IPS-18a (cell line): ENCODE data around the gene DESI1.
A peak's percentile ranks its signal among the peaks of the same experiment; 100 is the strongest.
"Not testable (repeated sequence)": the region's sequence is repeated elsewhere in the genome, so short reads cannot be mapped to it uniquely, and the experiment has no call there.

ENCODE experiments used
- H3K27ac ChIP-seq: one replicate; pipeline ENCODE4 v1.5.1; 2013; ENCODE audit warnings: low read length
- H3K27me3 ChIP-seq: one replicate; pipeline ENCODE4 v1.6.1; 2013; ENCODE audit warnings: mild to moderate bottlenecking, low read length; ENCODE audit not compliant: control insufficient read depth, insufficient read depth
- H3K36me3 ChIP-seq: one replicate; pipeline ENCODE4 v1.6.1; 2013; ENCODE audit warnings: low read depth, low read length; ENCODE audit not compliant: control insufficient read depth
- H3K4me1 ChIP-seq: one replicate; pipeline ENCODE4 v1.6.1; 2013; ENCODE audit warnings: low read depth, low read length; ENCODE audit not compliant: control insufficient read depth
- H3K4me3 ChIP-seq: one replicate; pipeline ENCODE4 v1.5.1; 2013; ENCODE audit warnings: low read length
- H3K9ac ChIP-seq: one replicate; pipeline ENCODE4 v1.6.1; 2013; ENCODE audit warnings: mild to moderate bottlenecking, low read length, moderate library complexity
- H3K9me3 ChIP-seq: one replicate; pipeline ENCODE4 v1.6.1; 2013; ENCODE audit warnings: low read depth, low read length; ENCODE audit not compliant: control insufficient read depth

Gene DESI1

GRCh38 chr22:41631615-41632014, 10.8 kb upstream of the DESI1 start:
- H3K27ac ChIP-seq, H3K9ac ChIP-seq, H3K27me3 ChIP-seq, H3K9me3 ChIP-seq, H3K4me3 ChIP-seq, H3K4me1 ChIP-seq: not testable (repeated sequence)
- peaks cover 62% of the 10 kb centered on the region for H3K36me3 ChIP-seq

DNA sequence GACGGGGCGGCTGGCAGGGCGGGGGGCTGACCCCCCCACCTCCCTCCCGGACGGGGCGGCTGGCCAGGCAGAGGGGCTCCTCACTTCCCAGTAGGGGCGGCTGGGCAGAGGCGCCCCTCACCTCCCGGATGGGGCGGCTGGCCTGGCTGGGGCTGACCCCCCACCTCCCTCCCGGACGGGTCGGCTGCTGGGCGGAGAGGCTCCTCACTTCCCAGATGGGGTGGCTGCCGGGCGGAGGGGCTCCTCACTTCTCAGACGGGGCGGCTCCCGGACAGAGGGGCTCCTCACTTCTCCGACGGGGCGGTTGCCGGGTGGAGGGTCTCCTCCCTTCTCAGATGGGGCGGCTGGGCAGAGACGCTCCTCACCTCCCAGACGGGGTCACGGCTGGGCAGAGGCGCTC, 10.3 kb upstream of the DESI1 start:
- H3K4me3 ChIP-seq, H3K9ac ChIP-seq, H3K4me1 ChIP-seq, H3K9me3 ChIP-seq, H3K27ac ChIP-seq, H3K27me3 ChIP-seq: not testable (repeated sequence)
- H3K36me3 ChIP-seq, result peaks cover 60% of the 10 kb centered on the region

- peaks cover 55% of the 10 kb centered on the region for H3K36me3 ChIP-seq
These were observed 4.7 kb upstream of the DESI1 start for GRCh38 chr22:41625577-41625976.

GRCh38 chr22:41621911-41622179, 1.0 kb upstream of the DESI1 start:
- Histone ChIP-seq H3K9ac (peak overlapping the region; percentile 99), H3K4me3 (peak overlapping the region; percentile 97), H3K27me3 (no peaks in the 10 kb centered on the region), H3K9me3 (no peaks in the 10 kb centered on the region), H3K27ac (peak overlapping the region; percentile 92), H3K4me1 (peaks cover 9% of the 10 kb centered on the region), H3K36me3 (peaks cover 30% of the 10 kb centered on the region)

More at GRCh38 chr22:41625577-41625976, 4.7 kb upstream of the DESI1 start:
- no peak overlapping the region for H3K27ac ChIP-seq
- H3K27me3 ChIP-seq, result no peaks in the 10 kb centered on the region
- peaks cover 4% of the 10 kb centered on the region for H3K4me1 ChIP-seq
- no peak overlapping the region for H3K9ac ChIP-seq
- H3K9me3 ChIP-seq, result no peaks in the 10 kb centered on the region
- H3K4me3 ChIP-seq, result no peak overlapping the region

- Histone ChIP-seq H3K9ac (peak within 1 kb of the TSS; percentile 99), H3K4me1 (peaks cover 9% of the 10 kb centered on the region), H3K36me3 (peaks cover 25% of the 10 kb centered on the region), H3K9me3 (no peaks in the 10 kb centered on the region), H3K27ac (peak within 1 kb of the TSS; percentile 92), H3K27me3 (no peaks in the 10 kb centered on the region), H3K4me3 (peak within 1 kb of the TSS; percentile 97)
These were observed 462 bp upstream of the DESI1 start, which contains the start of gene XRCC6 for GRCh38 chr22:41621099-41621910. Gene XRCC6 (plus strand): TSS chr22:41621295. CDS start chr22:41622005, 710 bp downstream.

DNA sequence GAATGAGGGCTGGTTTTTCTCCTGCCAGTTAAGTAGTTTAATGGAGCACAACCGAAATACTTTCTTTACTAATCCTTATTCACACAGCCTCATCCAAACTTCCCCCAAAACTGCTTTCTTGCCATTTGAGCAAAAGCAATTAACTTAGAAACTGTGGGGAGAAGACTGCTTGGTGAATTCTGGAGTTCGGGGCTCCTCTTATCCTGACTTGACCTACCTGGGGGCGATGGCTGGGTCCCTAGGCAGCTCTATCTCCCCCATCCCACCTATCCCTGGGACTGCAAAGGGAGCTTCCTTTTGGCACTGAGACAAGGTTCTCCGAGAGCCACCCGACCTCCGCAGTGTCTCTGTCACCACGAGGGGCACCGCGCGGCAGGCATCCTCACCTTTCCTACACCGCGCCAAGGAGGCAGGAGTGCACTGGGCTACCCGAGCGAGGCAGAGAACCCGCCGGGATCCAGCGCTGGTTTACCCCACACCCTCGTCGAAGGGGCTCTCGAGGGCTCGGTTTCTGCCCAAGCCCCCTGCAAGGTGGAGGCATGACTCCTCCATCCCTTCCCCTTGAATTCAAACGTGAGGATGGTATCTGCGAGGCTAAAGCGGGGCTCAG, 759 bp downstream of the DESI1 start:
- peaks cover 20% of the 10 kb centered on the region for H3K36me3 ChIP-seq
- H3K27ac ChIP-seq, result peak overlapping the region; percentile 11
- H3K27me3 ChIP-seq, result no peaks in the 10 kb centered on the region
- no peaks in the 10 kb centered on the region for H3K9me3 ChIP-seq
- peak overlapping the region; percentile 99 for H3K9ac ChIP-seq
- H3K4me1 ChIP-seq, result peaks cover 9% of the 10 kb centered on the region
- peak overlapping the region; percentile 97 for H3K4me3 ChIP-seq

DNA sequence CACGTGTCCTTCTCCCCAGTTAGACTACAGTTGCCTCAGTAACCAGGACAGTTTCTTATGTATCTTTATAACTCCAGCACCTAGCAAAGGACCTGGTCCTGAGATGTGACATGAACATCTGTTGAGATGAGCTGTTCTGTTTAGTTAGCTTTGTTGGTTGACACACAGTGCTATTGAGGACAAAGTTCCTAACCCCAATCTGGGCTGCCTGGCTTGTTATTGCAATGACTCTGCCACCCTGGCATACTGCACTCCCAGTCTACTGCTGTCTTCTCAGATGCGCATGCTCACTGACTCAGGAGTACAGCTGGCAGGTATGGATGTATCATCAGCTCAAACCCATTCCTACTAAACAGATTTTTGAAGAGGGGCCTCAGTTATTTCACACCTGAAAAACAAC, 7.4 kb downstream of the DESI1 start:
- H3K9ac ChIP-seq, result no peak overlapping the region
- H3K36me3 ChIP-seq, result no peaks in the 10 kb centered on the region
- H3K9me3 ChIP-seq, result no peaks in the 10 kb centered on the region
- no peaks in the 10 kb centered on the region for H3K27me3 ChIP-seq
- H3K4me1 ChIP-seq, result no peaks in the 10 kb centered on the region
- H3K27ac ChIP-seq, result no peak overlapping the region
- no peak overlapping the region for H3K4me3 ChIP-seq

DNA sequence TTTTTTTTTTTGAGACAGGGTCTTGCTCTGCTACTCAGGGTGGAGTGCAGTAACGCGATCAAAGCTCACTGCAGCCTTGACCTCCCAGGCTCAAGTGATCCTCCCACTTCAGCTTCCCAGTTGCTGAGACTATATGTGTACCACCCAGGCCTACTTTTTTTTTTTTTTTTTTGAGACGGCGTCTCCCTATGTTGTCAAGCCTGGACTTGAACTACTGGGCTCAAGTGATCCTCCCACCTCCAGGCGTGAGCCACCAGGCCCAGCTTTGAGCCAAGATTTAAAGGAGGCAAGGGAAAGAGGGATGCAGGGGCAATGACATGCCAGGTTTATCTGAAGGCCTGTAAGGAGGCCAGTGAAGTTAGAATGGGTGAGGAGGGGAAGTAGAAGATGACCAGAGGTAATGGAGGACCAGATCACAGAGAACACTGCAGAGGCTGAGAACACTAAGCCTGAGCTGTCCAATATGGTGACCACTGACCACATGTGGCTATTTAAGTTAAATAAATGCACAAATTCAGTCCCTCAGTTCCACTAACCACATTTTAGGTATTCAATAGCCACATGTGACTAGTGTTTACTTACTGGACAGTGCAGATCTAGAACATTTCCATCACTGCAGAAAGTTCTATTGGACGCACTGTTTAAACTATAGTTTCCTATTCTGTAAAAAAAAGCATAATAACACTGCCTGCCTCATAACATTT, 8.1 kb downstream of the DESI1 start:
- Histone ChIP-seq H3K36me3 (no peaks in the 10 kb centered on the region), H3K9me3 (no peaks in the 10 kb centered on the region), H3K9ac (no peak overlapping the region), H3K4me1 (no peaks in the 10 kb centered on the region), H3K27ac (no peak overlapping the region), H3K27me3 (no peaks in the 10 kb centered on the region), H3K4me3 (no peak overlapping the region)

DNA sequence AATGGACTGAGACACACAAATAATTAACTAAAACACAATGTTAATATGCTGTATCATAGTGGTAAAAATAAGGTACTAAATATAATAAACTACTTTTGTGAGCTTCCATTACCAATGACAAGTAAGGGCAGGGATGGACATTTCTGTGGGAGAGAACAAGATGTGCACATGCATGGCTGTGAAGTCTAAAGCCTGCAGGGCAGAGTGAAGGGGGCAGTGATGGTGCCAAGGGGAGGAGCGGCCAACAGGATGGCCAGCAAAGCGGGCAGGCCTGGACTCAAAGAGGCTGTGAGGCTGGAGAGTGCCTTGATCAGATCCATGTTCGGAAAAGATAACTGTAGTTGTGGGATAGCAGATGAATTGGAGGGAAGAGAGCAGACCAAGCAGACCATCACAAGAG, 12.5 kb downstream of the DESI1 start:
- no peak overlapping the region for H3K27ac ChIP-seq
- no peaks in the 10 kb centered on the region for H3K9me3 ChIP-seq
- H3K27me3 ChIP-seq, result no peaks in the 10 kb centered on the region
- no peak overlapping the region for H3K4me3 ChIP-seq
- H3K4me1 ChIP-seq, result no peaks in the 10 kb centered on the region
- peaks cover 10% of the 10 kb centered on the region for H3K36me3 ChIP-seq
- no peak overlapping the region for H3K9ac ChIP-seq

GRCh38 chr22:41603873-41604332, 16.9 kb downstream of the DESI1 start:
- Histone ChIP-seq H3K9me3 (no peaks in the 10 kb centered on the region), H3K36me3 (peaks cover 24% of the 10 kb centered on the region), H3K27me3 (no peaks in the 10 kb centered on the region), H3K4me3 (no peak overlapping the region), H3K4me1 (no peaks in the 10 kb centered on the region), H3K27ac (no peak overlapping the region), H3K9ac (no peak overlapping the region)

DNA sequence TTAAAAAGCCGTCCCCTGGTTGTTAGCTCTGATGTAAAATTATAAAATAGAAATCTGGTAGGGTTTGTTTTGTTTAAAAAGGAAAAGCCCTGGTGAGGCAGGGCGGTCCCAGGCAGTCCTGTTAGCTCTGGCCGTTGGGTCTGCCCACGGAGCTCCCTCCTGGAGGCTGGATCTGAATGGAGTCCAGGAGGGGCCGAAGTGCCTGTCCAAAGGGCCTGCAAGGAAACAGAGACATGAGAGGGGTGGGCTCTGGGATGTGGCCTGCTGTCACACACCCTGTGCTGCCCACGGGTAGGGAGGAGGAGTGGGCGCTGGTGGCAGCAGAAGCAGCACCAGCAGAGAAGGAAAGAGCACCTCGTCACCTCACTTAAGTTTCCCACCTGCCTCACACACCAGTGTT, 19.9 kb downstream of the DESI1 start:
- Histone ChIP-seq H3K27me3 (no peaks in the 10 kb centered on the region), H3K4me3 (no peak overlapping the region), H3K9ac (no peak overlapping the region), H3K36me3 (peaks cover 20% of the 10 kb centered on the region), H3K4me1 (no peaks in the 10 kb centered on the region), H3K9me3 (no peaks in the 10 kb centered on the region), H3K27ac (no peak overlapping the region)
